Hepatocyte (in vitro differentiated cells): ENCODE results near the gene PTPRM.

ENCODE experiments used
- CTCF ChIP-seq: fragments of 200-600 bp; sonication (generic); IDR thresholded peaks from 2 replicates; pipeline ENCODE4 v1.5.1; 2016; ENCODE audit warnings: antibody characterized with exemption, mild to moderate bottlenecking; ENCODE audit not compliant: poor library complexity
- EZH2 ChIP-seq: fragments of 200-600 bp; sonication (generic); IDR thresholded peaks from 2 replicates; pipeline ENCODE4 v1.6.1; 2016; ENCODE audit warnings: antibody characterized with exemption, mild to moderate bottlenecking, borderline replicate concordance
- EZH2phosphoT487 ChIP-seq: fragments of 200-600 bp; sonication (generic); IDR thresholded peaks from one replicate; pipeline ENCODE4 v1.6.1; 2018; ENCODE audit warnings: antibody characterized with exemption, mild to moderate bottlenecking, low read depth, moderate library complexity; ENCODE audit not compliant: unreplicated experiment, severe bottlenecking

GRCh38 chr18:8279781-8280330, 712.7 kb downstream of the PTPRM start:
- no peak for TF ChIP-seq CTCF
- TF ChIP-seq EZH2 = no peak
- TF ChIP-seq EZH2phosphoT487 = no peak
